ENCODE results near the gene SMS.

DNA sequence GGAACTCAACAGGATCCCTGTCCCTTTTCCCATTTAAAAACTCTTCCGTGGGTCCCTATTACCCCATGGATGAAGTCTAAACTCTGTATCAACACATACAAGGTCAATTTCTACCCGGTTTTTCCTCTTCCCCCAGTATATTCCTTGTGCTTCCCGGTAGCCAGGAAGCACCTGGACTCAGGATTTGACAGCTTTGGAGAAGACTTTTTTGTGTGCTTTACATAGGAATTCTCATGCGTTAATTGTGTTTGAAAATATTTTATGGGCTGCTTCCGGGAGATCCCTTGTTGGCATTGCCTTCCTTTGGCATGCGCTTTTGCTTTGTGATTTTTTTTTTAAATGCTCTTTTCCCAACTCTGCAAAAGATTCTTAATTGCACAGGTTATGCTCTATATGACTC, 7.2 kb downstream of the SMS start:
- no peak for TF ChIP-seq CTCF (conservative IDR thresholded peaks at IDR 0.05)
- no peak for TF ChIP-seq ZFX (IDR thresholded peaks at IDR 0.05)
